NB4 (cell line): ENCODE measurements around the gene EIF3J.

ENCODE experiments used
- MYC ChIP-seq: IDR thresholded peaks from 2 replicates; pipeline ENCODE4 v1.6.1; 2011; ENCODE audit warnings: low read depth, low read length
- POLR2A ChIP-seq: IDR thresholded peaks from 2 replicates; pipeline ENCODE4 v1.6.1; 2011; ENCODE audit warnings: mild to moderate bottlenecking; ENCODE audit not compliant: insufficient read length; ENCODE audit errors: extremely low read depth
- TF ChIP-seq, protein P1 (sequence below): IDR thresholded peaks from one replicate; pipeline ENCODE4 v1.5.1; 2012; ENCODE audit warnings: low read depth, low read length

DNA sequence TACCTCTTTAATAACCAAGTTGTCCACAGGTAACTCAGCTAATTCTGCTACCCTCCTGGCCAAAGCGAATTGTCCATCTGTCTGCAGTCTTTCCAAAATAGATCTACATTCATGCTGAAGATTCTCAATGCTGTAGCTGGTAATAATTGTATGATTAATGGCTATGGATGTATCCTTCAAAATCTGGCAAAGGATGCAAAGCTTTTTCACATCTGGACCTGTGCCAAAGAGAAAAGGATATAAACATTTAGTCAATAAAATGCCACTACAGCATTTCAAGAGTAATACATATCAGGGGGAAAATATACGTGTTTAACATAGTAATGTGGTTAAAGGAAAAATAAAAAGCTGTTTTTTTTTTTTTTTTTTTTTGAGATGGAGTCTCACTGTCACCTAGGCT is 48.7 kb downstream of the EIF3J start:
- TF ChIP-seq, protein P1, sequence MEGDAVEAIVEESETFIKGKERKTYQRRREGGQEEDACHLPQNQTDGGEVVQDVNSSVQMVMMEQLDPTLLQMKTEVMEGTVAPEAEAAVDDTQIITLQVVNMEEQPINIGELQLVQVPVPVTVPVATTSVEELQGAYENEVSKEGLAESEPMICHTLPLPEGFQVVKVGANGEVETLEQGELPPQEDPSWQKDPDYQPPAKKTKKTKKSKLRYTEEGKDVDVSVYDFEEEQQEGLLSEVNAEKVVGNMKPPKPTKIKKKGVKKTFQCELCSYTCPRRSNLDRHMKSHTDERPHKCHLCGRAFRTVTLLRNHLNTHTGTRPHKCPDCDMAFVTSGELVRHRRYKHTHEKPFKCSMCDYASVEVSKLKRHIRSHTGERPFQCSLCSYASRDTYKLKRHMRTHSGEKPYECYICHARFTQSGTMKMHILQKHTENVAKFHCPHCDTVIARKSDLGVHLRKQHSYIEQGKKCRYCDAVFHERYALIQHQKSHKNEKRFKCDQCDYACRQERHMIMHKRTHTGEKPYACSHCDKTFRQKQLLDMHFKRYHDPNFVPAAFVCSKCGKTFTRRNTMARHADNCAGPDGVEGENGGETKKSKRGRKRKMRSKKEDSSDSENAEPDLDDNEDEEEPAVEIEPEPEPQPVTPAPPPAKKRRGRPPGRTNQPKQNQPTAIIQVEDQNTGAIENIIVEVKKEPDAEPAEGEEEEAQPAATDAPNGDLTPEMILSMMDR: no peak
- no peak for TF ChIP-seq POLR2A
- no peak for TF ChIP-seq MYC
